ENCODE results near the gene C6orf89.

Gene C6orf89

DNA sequence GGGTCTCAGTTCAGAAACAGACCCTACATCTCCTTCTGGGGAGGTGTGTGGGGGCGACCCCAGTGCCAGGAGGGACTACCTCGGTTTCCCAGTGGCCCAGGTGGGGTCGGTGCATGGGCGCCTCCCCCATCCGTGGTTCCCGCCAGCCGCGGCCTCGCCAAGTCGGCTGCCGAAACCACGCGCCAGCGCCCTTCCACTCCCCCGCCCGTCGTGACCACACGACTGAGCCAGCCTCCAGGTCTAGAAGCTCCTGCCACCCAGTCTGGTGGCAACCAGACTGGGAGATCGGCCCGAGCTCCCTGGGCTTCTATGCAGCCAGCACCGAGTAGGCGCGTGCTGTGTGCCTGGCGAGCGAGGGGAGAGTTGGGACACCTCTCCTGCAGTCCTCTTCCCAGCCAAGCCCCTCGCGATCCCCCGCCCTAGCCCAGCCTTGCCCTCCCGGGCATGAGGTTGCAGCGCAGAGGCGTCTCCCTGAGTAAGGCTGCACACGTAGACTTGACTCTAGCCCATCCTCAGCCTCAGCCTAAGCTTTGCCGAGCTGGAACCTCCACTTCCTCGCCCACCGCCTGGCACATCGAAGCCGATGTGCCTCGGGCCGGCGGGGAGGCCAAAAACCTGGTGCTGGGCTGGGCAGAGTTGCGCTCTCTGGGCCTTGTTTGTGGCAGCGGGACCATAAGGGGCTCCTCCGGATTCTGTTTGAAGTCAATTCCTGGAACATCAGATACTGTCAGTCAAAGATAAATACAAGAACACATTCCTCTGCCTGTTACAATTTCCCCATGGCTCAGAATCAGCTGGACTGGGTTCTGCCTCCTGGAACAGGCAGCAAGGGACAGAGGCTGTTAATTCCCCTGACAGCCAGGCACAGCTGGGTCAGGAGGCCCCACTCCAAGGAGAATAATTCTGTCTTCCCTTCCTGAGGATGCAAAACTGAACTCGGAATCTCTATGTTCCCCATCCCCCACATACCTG is 45.0 kb upstream of the C6orf89 start:
- no peak for DNase-seq (ENCODE audit: low read depth)
- peak overlapping the region; percentile 51 for H3K4me3 ChIP-seq (ENCODE audit: low read length)
- TF ChIP-seq, protein P1, sequence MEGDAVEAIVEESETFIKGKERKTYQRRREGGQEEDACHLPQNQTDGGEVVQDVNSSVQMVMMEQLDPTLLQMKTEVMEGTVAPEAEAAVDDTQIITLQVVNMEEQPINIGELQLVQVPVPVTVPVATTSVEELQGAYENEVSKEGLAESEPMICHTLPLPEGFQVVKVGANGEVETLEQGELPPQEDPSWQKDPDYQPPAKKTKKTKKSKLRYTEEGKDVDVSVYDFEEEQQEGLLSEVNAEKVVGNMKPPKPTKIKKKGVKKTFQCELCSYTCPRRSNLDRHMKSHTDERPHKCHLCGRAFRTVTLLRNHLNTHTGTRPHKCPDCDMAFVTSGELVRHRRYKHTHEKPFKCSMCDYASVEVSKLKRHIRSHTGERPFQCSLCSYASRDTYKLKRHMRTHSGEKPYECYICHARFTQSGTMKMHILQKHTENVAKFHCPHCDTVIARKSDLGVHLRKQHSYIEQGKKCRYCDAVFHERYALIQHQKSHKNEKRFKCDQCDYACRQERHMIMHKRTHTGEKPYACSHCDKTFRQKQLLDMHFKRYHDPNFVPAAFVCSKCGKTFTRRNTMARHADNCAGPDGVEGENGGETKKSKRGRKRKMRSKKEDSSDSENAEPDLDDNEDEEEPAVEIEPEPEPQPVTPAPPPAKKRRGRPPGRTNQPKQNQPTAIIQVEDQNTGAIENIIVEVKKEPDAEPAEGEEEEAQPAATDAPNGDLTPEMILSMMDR (conservative IDR thresholded peaks at IDR 0.05; ENCODE audit: low read depth, low read length): no peak

DNA sequence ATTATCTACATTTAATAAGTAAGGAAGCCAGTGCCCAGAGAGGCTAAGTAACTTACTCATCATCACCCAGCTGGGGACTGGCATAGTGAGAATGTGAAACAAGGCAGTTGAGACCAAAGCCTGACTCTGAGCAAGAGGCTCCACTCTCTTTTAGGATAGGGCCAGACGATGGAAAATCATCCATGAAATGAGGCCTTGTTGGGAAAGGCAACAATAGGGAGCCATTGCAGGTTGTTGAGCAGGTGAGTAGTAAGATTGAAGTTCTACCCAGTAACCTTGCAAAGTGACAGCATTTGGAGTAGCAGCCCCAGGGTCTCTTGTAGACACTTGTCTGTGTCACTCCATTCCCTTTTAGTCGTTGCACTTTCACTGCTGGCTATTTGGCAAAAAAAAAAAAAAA is 44.0 kb upstream of the C6orf89 start:
- H3K4me3 ChIP-seq (ENCODE audit: low read length): no peak overlapping the region
- no peak for DNase-seq (ENCODE audit: low read depth)
- TF ChIP-seq, protein P1 (conservative IDR thresholded peaks at IDR 0.05; ENCODE audit: low read depth, low read length): no peak

GRCh38 chr6:36843170-36843569 is 42.6 kb upstream of the C6orf89 start:
- no peak overlapping the region for H3K4me3 ChIP-seq (ENCODE audit: low read length)
- TF ChIP-seq, protein P1 (conservative IDR thresholded peaks at IDR 0.05; ENCODE audit: low read depth, low read length): no peak
- DNase-seq (ENCODE audit: low read depth): no peak

DNA sequence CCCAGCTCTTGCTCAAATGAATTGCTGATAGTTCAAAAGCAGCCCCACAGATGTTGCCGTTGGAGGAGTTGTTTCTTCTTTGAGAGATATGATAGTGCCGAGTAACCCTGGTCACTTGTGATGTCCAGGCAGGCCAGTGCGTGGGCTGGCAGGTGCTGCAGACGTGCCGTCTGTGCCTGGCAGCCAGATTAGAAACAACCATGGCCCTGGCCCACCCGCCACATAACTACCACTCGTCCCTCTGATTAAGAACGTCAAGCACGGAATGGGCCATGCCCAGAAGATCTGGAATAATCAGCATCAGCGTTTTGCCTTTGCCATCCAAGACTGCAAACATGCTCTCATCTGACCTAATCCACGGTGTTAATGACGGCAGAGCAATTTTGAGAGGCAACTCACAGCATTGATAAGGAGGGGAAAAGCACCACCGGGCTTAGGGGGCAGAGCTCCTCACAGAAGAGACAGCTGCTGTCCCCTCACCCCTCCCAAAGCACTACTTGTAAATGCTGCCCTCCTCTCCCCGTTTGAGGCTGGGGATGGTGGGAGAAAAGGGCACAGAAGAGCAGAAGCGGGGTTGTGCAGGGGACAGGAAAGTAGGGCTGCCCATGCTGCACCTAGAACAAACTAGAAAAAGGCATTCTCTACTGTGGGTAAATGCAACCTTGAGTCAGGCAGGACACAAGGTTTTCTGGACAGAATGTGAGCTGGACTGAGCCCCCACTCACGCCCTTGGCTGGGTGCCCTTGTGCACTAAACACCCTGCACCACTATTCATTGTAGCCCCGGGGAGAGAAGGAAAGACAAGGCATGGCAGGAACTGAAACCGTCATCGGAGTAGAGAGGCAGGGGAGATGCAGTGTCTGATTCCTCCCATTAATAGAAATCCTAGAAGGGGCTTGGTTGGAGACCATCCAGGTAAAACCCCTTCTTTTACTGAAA is 41.3 kb upstream of the C6orf89 start:
- no peak for DNase-seq (ENCODE audit: low read depth)
- H3K4me3 ChIP-seq (ENCODE audit: low read length): no peak overlapping the region
- TF ChIP-seq, protein P1 (conservative IDR thresholded peaks at IDR 0.05; ENCODE audit: low read depth, low read length): no peak

DNA sequence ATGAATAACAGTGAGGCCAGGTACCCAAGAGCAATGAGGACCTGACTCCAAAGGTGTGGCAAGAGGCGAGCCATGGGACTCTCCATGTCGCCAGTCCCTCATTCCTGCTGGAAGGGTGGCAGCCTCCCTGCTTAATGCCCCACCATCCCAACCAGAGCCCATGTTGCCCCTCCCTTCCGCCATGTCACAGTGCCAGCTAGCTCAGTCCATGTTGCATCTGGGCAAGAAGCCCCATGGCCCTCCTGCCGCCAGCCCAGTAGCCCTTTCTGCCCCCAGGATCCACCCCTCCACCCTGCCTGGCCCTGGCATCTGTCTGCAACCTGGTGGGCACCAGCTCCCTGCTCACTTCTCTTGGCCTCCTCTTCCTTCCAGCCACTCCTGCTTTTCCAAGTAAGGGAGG is 40.5 kb upstream of the C6orf89 start:
- TF ChIP-seq, protein P1 (conservative IDR thresholded peaks at IDR 0.05; ENCODE audit: low read depth, low read length): no peak
- no peak for DNase-seq (ENCODE audit: low read depth)
- no peak overlapping the region for H3K4me3 ChIP-seq (ENCODE audit: low read length)

DNA sequence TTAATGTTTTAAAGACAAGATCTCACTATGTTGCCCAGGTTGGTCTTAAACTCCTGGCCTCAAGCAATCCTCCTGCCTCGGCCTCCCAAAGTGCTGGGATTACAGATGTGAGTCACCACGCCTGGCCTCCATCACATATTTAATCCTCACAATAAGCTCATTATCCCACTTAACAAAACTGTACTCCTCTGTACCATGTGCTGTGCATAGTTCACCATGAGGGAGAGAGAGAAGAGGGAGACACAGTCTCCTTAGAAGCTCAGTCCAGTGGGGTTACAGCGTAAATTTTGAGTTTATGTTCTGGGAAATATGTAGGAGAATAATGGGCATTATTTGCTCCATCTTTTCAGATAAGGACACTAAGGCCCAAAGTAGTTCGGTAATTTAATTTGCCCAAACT is 38.6 kb upstream of the C6orf89 start:
- H3K4me3 ChIP-seq (ENCODE audit: low read length): no peak overlapping the region
- no peak for DNase-seq (ENCODE audit: low read depth)
- TF ChIP-seq, protein P1 (conservative IDR thresholded peaks at IDR 0.05; ENCODE audit: low read depth, low read length): no peak

All from retinal pigment epithelial cell (primary cell).